SIG-M5 treated with dmso at 0.1 percent for 504 hours (cell line): ENCODE measurements around the gene SDSL.

ENCODE experiments used
- DNase-seq: peaks from one replicate; lab custom pipeline; 2025; ENCODE audit not compliant: unreplicated experiment; lab: John Stamatoyannopoulos, UW

The SDSL gene, protein sequence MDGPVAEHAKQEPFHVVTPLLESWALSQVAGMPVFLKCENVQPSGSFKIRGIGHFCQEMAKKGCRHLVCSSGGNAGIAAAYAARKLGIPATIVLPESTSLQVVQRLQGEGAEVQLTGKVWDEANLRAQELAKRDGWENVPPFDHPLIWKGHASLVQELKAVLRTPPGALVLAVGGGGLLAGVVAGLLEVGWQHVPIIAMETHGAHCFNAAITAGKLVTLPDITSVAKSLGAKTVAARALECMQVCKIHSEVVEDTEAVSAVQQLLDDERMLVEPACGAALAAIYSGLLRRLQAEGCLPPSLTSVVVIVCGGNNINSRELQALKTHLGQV

DNA sequence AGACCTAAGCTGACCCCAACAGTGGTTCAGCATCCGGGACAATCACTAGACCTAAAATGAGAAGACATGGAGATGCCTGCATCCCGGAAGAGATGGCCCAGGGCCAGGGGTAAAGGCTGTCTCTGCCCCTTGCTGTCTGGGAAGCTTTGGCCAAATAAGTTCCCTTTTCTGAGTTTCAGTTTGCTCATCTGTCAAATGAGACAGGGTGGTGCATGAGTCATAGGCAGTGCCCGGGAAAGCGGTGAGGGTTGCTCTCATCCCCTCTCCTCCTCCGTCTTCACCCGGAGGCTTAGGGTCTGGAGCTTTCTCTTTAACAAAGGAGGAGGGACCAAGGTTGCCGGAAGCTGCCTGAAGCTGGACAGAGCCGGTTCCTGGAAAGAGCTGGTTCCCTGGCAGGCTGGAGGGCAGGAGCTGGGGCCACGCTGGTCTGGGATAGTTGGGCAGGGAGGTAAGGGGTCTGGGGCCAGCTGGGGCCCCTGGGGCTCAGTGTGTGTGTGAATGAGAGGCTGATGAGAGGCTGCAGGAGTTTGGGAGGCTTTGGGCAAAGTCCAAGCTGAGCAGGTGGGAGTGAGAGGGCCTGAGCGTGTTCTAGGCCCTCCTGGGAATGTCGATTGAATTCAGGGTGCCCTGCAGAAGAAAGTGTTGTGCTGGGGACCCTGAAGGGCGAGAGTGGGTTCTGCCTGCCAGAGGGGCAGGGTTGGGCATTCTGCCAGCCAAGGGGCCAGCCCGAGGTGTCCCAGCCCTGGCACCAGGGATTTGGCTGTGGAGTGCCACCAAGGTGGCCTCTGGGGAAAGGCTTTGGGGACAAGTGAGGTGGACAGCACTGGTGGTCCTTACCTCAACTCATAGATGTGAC is at the start of gene SDSL:
TSS of gene SDSL (plus strand) at position 351 of the 856 bp plus-strand sequence. CDS start 5,603 bp downstream, outside the sequence.
- DNase-seq: peak; percentile 99

DNA sequence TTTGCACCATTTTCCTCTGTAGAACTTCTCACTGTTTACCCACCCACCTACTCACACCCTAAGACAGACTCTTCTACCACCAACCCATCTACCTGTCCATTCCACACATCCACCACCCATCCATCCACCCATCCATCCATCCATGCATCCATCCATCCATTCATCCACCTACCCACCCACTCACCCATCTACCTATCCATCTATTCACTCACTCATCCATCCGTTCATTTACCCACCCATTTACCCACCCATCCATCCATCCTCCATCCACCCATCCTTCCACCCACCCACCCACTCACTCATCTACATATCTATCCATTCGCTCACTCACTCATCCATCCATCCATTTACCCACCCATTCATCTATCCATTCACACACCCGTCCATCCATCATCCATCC is 48.7 kb upstream of the SDSL start:
- no peak for DNase-seq

DNA sequence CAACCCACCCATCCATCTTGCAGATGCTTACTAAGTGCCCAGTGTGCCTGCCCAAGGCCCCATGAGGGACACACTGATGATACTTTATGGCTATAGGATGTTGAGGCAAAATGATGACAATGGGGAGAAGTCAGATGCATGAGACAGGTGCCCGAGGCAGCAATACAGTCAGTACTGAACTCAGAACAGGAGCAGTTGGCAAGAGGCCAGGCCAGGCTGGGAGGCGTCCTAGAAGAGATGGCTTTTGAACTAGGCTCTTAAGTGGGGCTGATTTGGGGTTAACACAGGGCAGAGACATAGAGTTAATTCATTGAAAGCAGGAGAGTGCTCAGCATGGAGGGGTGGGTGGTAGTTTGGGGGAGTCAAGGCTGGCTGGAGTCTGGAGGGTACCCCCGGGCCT is 48.2 kb upstream of the SDSL start:
- no peak for DNase-seq

DNA sequence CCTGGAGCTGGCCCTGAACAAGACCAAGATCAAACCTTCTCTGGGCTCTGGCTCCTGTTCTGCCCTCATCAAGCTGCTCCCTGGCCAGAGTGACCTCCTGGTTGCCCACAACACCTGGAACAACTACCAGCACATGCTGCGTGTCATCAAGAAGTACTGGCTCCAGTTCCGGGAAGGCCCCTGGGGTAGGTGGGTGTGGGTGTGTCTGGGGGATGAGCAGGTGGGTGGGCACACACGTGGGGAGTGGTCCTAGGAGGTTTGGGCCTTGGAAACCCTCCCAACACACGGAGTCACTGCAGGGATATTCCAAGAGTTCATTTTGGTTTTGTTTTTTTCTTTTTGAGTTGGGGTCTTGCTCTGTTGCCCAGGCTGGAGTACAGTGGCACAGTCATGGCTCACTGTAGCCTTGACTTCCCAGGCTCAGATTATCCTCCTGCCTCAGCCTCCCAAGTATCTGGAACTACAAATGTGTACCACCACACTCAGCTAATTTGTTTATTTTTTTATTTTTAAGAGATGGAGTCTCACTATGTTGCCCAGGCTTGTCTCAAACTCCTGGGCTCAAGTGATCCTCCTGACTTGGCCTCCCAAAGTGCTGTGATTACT is 47.3 kb upstream of the SDSL start:
- no peak for DNase-seq

DNA sequence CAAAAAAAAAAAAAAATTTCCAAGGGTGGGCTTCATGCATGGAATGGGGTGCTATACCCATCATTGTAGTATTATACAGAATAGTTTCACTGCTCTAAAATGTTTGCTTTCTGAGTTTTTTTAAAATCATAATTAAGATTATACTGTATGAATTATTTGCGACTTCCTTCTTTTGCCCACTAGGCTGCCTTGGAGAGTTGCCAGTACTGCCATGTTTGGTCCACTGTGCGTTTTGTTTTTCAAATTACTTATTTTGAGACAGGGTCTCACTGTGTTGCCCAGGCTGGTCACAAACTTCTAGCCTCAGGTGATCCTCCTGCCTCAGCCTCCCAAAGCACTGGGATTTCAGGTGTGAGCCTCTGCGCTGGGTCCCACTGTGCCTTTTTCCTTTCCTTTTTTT is 43.9 kb upstream of the SDSL start:
- DNase-seq: no peak

DNA sequence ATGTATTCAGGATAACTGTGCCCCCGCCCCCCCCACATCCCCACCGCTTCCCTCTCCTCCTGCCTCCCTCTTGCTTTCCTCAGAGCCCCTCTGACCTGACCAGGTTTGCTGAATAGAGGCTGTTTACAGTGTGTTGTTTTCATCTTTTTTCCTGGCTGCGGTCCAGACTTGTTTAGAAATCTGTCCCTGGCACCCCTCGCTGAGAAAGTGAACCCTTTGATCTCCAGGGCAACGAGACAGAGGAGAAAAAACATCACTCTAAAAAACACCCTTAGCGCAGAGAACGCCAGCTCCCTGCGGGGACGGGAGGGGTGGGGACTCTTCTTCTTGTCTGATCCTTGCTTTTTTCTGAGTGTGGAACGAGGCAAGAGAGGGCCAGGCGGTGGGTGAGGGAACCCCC is 41.0 kb upstream of the SDSL start:
- no peak for DNase-seq

DNA sequence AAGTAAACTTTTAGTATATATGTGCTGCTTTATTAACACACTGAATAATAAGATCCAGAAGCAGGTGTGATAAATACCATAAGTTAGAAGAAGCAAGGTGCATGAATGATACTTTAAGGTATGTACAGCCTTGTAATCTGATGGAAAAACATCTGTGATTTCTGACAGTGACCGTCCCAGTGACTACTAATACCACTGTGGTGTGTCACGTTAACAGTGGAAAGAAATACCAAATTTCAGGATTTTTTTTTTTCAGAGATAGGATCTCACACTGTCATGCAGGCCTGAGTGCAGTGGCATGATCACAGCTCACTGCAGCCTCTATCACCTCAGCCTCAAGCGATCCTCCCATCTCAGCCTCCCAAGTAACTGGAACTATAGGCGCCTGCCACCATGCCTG is 40.0 kb upstream of the SDSL start:
- no peak for DNase-seq

DNA sequence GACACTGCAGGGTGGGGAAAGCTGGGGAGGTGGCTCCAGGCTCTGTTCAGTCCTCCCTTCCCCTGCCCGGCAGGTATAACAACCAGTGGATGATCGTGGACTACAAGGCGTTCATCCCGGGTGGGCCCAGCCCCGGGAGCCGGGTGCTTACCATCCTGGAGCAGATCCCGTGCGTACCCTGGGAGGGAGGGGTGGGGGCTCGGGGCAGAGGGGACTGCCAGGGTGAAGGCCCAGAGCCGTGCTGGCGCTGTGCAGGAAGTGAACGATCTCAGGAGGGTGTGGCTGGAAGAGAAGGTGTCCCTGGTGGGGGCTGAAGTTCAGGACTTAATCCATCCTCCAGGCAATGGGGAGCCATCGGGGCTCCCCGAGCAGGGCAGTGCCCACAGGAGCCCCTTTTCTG is 37.4 kb upstream of the SDSL start:
- no peak for DNase-seq

DNA sequence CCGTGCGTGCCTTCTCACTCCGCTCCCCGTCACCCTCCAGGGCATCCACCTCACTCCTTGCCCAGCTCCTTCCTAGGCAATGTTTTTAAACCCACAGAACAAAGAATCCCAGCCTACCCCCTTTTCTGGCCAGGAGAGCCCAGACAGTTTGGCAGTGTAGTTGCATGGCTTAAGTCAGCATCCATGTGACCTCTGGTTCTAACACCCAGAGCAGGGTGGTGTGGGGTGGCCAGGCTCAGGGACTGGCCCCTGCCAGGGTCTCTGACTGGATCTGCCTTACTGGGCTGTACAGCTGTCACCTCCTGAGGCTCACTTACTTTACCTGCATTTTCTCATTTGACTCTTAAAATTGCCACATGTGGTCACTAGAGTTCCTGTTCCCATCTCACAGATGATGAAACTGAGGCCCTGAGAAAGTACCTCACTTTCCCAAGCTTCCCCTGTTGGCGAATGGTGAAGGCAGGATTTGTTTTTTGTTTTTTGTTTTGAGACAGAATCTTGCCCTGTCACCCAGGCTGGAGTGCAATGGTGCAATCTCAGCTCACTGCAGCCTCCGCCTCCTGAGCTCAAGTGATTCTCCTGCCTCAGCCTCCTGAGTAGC is 36.8 kb upstream of the SDSL start:
- no peak for DNase-seq

DNA sequence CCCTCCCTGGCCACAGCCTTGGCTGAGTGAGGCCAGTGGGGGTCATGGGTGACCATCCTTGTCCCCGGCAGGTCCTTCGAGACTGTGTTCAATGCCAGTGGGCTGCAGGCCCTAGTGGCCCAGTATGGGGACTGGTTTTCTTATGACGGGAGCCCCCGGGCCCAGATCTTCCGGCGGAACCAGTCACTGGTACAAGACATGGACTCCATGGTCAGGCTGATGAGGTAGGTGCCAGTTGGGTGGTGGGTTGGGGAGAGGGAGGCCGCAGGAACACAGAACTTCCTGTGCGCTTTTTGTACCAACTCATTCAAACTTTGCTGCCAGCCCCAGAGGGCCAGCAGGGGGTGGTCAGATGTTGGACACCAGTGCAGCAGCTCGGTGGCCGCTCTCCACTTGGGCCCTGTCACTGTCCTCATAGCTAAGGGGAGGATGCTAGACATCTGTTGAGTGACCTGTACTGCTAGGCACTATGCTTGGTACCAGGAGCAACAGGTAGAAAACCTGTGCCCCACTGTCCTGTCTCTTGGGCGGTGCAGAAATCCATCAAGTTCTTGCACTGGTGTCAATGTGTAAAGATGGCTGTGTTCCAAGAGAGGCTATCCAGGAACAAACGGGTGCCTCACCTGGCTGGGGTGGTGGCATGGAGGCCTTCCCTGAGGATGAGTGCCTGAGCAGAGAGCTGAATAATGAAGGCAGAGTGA is 35.2 kb upstream of the SDSL start:
- no peak for DNase-seq

DNA sequence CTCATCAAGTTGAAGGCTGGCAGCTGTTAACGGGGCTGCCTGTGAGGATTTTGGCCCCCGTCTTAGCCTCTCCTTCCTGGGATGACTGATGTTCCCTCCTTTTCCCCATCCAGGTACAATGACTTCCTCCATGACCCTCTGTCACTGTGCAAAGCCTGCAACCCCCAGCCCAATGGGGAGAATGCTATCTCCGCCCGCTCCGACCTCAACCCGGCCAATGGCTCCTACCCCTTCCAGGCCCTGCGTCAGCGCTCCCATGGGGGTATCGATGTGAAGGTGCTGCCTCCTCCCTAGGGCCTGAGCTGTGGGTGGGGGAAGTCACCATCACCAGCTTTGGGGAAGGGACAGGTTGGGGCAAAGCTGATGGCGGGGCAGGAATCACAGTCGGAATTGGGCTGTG is 34.5 kb upstream of the SDSL start:
- no peak for DNase-seq

DNA sequence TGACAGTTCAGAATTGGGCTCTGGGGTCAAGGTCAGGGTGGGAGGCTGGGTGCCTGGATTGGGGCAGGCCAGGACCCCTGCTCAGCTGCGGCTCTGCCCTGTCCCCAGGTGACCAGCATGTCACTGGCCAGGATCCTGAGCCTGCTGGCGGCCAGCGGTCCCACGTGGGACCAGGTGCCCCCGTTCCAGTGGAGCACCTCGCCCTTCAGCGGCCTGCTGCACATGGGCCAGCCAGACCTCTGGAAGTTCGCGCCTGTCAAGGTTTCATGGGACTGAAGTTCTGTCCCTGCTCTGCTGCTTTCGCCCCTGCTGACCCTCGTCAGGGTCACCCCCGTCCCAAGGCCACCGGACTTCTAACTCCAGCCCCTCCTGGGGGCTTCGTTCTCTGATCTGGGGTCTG is 33.8 kb upstream of the SDSL start:
- no peak for DNase-seq

DNA sequence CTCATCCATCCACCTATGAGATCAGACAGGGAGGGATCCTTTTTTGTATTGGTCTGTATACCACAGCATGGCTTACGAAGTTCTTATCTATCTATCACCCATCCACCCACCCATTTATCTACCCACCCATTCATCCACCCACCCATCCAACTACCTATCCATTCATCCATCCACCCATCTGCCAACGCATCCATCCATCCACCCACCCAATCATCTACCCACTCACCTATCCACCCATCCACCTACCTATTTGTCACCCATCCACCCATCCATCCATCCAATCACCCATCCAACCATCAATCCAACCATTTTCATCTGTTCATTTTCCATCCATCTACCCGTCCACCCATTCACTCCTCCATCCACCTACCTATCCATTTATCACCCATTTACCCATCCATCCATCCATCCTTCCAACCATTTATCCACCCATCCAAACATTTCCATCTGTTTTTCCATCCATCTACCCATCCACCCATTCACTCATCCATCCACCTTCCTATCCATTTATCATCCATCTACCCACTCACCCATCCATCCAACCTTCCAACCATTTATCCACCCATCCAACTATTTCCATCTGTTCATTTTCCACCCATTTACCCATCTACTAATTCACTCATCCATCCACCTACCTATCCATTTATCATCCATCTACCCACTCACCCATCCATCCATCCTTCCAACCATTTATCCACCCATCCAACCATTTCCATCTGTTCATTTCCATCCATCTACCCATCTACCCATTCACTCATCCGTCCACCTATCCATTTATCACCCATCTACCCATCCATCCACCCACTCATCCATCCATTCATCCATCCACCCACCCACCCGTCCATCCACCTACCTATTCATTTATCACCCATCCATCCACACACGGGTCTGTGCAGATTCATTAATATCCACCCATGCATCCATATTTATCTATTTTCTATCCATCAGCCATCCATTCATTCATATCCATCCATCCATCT is 31.8 kb upstream of the SDSL start:
- no peak for DNase-seq

DNA sequence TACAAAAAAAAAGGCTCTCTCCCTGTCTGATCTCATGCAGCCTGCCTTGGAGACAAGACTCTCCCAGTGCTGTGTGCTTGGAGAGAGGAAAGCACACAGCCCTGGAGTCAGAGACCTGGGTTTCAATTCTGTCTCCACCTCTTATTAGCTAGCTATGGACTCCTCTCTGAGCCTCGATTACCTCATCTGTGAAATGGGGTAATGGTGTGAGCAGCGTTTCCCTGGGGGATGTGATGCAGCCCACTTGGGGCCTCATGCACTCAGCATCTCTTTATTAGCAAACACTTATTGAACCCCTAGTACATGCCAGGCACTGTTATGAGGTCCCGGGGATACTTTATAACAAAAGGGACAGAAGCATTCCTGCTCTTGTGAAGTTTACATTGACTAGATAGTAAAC is 31.0 kb upstream of the SDSL start:
- DNase-seq: no peak

DNA sequence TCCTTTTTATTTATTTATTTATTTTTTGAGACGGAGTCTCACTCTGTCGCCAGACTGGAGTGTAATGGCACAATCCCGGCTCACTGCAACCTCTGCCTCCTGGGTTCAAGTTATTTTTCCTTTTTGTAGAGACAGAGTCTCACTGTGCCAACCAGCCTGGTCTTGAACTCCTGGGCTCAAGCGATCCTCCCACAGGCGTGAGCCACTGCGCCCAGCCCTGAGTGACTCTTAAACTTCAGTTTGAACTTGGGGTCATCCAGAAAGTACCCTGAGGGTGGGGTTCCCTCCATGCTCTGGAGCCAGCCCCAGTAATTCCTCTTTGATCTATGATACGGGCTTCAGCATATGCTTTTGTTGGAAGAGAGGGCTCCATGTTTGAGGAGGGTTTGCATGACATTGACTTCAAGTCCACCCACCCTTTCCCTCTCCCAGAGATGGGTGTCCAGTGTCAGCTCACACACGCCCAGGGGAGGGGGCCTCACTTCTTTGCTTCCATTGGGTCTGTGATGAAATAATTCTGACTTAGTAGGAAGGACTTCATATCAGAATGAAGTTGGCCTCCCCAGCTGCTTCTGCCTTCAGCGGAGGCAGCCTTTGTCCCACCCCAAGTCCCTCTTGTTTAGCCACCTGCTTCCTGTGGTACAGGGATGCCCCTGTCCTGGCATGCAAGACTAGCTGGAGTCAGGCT is 30.4 kb upstream of the SDSL start:
- DNase-seq: no peak

DNA sequence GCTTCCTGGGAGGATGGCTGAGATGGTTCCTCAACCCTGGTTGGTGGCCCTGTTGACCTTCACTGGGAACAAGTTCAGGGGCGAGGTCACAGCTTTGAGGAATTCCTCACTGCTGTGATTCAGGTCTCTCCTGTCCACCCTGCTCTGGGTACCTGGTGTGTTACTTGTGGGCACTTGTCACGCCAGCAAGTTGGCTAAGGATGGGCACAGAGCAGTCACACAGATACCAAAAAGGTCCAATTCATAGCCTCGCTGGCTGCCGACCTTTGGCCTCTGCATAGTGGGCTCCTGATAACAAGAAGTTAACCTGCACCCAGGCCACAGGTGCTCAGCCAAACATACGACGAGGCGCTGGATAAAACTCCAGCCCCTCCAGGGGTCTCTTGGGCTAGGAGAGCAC is 29.7 kb upstream of the SDSL start:
- DNase-seq: no peak

DNA sequence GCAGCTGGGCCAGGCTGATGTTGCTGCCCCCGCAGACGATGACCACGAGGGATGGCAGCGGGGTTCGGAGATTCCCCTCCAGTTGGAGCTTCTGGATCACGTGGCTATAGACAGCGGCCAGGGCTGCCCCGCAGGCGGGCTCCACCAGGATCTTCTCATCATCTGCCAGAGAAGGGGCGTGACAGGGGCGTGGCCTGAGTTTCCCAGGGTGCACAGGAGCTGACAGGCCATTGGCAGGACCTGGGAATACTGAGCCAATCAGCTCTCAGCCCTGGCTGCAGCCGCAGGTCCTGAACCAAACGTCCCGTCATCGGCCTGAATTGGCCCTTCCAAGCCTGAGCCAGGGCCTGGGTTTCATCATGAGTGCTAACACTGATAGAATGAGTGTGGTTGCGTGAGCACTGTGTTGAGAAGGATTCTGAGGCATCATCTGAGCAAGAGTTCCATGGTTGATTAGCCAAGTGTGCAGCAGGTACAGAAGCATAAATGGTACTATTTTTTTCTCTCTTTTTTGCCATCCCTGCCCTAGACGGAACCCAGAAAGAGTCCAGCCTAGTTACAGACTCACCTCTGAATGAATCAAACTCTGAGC is 29.1 kb upstream of the SDSL start:
- DNase-seq: no peak

DNA sequence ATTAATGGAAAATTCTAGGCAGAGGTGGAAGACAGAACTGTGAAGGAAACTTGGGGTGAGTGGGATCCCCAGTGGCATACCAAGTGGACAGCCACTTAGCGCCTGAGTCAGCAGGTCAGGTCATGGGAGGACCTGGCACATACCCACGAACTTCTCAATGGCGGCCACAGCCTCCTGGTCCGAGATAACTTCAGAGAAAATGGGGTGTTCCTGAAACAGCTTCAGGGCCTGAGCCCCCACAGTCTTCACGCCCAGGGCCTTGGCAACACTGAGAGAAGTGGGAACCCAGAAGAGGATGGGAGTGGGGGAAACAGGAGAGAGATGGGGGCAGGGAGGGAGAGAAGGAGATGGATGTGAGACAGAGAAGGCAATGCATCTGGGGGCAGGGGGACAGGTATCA is 28.4 kb upstream of the SDSL start:
- DNase-seq: no peak

DNA sequence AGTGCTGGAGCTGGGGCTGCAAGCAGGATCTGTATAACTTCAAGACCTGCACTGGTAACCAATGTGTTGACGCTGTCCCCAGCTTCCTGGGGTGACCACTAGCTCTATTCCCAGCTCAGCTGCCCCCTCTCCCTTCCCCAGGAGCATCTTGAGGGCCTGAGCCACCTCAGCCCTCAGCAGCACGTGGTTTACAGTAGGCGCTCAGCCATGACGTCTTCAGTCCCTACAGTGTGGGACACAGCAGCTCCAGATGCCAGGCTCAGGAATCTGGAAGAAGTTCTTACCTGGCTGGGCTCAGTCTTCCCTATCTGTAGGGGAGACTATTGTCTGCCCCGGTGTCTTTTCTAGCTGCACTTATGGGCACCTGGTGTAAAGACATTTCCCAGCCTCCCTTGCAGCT is 27.1 kb upstream of the SDSL start:
- DNase-seq: no peak
